GM13976 (cell line): ENCODE measurements around the gene AMD1.

Experiments used
- DNase-seq: peaks from one replicate; pipeline ENCODE4 v3.0.0; 2012; ENCODE audit warnings: low spot score
- CTCF ChIP-seq: IDR thresholded peaks from 2 replicates; pipeline ENCODE4 v1.5.1; 2012; ENCODE audit warnings: borderline replicate concordance, mild to moderate bottlenecking; ENCODE audit not compliant: insufficient read depth; ENCODE audit errors: extremely low read depth, missing control alignments, control extremely low read depth
- in situ Hi-C: fragments of 300-500 bp; cut with MboI; formaldehyde crosslinking; loops from one replicate; pipeline ENCODE4 v1.12.0; 2022; ENCODE audit warnings: low sequenced_read_pairs, mixed read lengths, inconsistent platforms; ENCODE audit not compliant: unreplicated experiment

AMD1 gene

GRCh38 chr6:110858562-110859214 lies 15.9 kb upstream of the AMD1 start:
- DNase-seq: no peak
- in situ Hi-C loops: no loop called here
- no peak for TF ChIP-seq CTCF

- in situ Hi-C loops: no loop called here
- DNase-seq: peak; percentile 62
These were observed 15.2 kb upstream of the AMD1 start for GRCh38 chr6:110859335-110859792.

GRCh38 chr6:110864824-110865223 lies 9.8 kb upstream of the AMD1 start:
- in situ Hi-C loops: no loop called here
- no peak for TF ChIP-seq CTCF
- DNase-seq: no peak

More at GRCh38 chr6:110859335-110859792, 15.2 kb upstream of the AMD1 start:
- TF ChIP-seq CTCF: no peak

GRCh38 chr6:110874880-110875547 lies 429 bp downstream of the AMD1 start:
- peak; percentile 38 for DNase-seq
- no peak for TF ChIP-seq CTCF
- in situ Hi-C loops: loop anchor here (10.0 kb wide), 1 partner anchor 190 kb away; no protein-coding TSS in a partner anchor

- in situ Hi-C loops: loop anchor here (10.0 kb wide), 1 partner anchor 191 kb away; no protein-coding TSS in a partner anchor
- DNase-seq: peak; percentile 42
- TF ChIP-seq CTCF: no peak
These were observed 1.1 kb downstream of the AMD1 start for GRCh38 chr6:110875548-110876169.

GRCh38 chr6:110876170-110876773 lies 1.7 kb downstream of the AMD1 start:
- TF ChIP-seq CTCF: no peak
- in situ Hi-C loops: loop anchor here (10.0 kb wide), 1 partner anchor 191 kb away; no protein-coding TSS in a partner anchor
- DNase-seq: peak; percentile 69
